HL-60 (cell line): ENCODE data around the gene S100PBP.

Experiments
- DNase-seq, 2 experiments: peaks; one replicate each; pipeline ENCODE4 v3.0.0-alpha.2; 2010 to 2020; ENCODE audit warnings: low read depth in 1 of 2, low spot score in 1 of 2
- H3K27ac ChIP-seq: fragments of 250-450 bp; sonication (Bioruptor Pico); replicated peaks from 2 replicates; pipeline ENCODE4 v1.5.1; 2020; ENCODE audit warnings: mild to moderate bottlenecking, moderate library complexity
- H3K27me3 ChIP-seq: fragments of 250-450 bp; sonication (Bioruptor Pico); 2 replicates; pipeline ENCODE4 v1.5.1; 2021; ENCODE audit warnings: mild to moderate bottlenecking, moderate library complexity; ENCODE audit not compliant: insufficient read depth, poor library complexity, severe bottlenecking
- H3K4me3 ChIP-seq: replicated peaks from 2 replicates; pipeline ENCODE4 v1.5.1; 2011; ENCODE audit warnings: mild to moderate bottlenecking, control low read depth, low read length; ENCODE audit not compliant: insufficient read depth
- SPI1 ChIP-seq: IDR thresholded peaks from 2 replicates; pipeline ENCODE4 v1.6.1; 2012; ENCODE audit warnings: low read depth, mild to moderate bottlenecking, borderline replicate concordance
- TF ChIP-seq, protein P1 (sequence below): IDR thresholded peaks from 2 replicates; pipeline ENCODE4 v1.6.1; 2012; ENCODE audit warnings: low read depth; ENCODE audit not compliant: insufficient replicate concordance

Gene S100PBP

DNA sequence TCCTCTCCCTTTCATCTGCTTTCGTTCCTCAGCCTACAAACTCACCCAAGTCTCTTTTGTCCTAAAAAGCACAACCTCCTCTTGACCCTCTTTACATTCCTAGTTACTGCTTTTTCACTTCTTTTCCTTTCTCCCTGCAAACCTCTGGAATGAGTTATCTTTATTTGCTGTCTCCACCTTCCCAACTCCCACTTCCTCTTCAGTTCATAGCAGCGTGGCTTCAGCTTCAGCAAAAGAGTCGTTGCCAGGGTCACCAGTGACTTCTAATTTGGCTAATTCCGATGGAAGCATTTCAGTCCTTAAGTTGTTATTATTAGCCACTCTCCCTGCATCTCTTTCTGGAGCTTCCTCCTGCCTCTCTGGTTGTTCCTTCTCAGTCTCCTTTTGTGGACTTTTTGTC is 90.0 kb downstream of the S100PBP start:
- Histone ChIP-seq H3K27me3 (peaks cover 15% of the 10 kb centered on the region), H3K27ac (no peak overlapping the region), H3K4me3 (no peak overlapping the region)
- TF ChIP-seq SPI1: peak; percentile 32; the same call in 1 of the 2 replicates
- TF ChIP-seq, protein P1, sequence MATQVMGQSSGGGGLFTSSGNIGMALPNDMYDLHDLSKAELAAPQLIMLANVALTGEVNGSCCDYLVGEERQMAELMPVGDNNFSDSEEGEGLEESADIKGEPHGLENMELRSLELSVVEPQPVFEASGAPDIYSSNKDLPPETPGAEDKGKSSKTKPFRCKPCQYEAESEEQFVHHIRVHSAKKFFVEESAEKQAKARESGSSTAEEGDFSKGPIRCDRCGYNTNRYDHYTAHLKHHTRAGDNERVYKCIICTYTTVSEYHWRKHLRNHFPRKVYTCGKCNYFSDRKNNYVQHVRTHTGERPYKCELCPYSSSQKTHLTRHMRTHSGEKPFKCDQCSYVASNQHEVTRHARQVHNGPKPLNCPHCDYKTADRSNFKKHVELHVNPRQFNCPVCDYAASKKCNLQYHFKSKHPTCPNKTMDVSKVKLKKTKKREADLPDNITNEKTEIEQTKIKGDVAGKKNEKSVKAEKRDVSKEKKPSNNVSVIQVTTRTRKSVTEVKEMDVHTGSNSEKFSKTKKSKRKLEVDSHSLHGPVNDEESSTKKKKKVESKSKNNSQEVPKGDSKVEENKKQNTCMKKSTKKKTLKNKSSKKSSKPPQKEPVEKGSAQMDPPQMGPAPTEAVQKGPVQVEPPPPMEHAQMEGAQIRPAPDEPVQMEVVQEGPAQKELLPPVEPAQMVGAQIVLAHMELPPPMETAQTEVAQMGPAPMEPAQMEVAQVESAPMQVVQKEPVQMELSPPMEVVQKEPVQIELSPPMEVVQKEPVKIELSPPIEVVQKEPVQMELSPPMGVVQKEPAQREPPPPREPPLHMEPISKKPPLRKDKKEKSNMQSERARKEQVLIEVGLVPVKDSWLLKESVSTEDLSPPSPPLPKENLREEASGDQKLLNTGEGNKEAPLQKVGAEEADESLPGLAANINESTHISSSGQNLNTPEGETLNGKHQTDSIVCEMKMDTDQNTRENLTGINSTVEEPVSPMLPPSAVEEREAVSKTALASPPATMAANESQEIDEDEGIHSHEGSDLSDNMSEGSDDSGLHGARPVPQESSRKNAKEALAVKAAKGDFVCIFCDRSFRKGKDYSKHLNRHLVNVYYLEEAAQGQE: no peak
- DNase-seq: no peak
